ACC112 (cell line): ENCODE data around the gene PNMA3.
A peak's percentile ranks its signal among the peaks of the same experiment; 100 is the strongest.
"Not testable (repeated sequence)": the region's sequence is repeated elsewhere in the genome, so short reads cannot be mapped to it uniquely, and the experiment has no call there.

Experiments used
- H2AFZ ChIP-seq: fragments of 200-600 bp; sonication (generic); one replicate; pipeline ENCODE4 v1.6.0; 2017; ENCODE audit warnings: antibody characterized with exemption, low read length; ENCODE audit not compliant: unreplicated experiment
- H3K27ac ChIP-seq: fragments of 200-600 bp; sonication (generic); 2 replicates; pipeline ENCODE4 v1.5.1; 2014; ENCODE audit warnings: low read depth, mild to moderate bottlenecking, antibody characterized with exemption, low read length, moderate library complexity
- H3K27me3 ChIP-seq: fragments of 200-600 bp; sonication (generic); 2 replicates; pipeline ENCODE4 v1.6.1; 2014; ENCODE audit warnings: mild to moderate bottlenecking, antibody characterized with exemption, low read length, moderate library complexity, mixed read lengths; ENCODE audit not compliant: insufficient read depth
- H3K36me3 ChIP-seq: fragments of 200-600 bp; sonication (generic); 2 replicates; pipeline ENCODE4 v1.6.1; 2016; ENCODE audit warnings: mild to moderate bottlenecking, antibody characterized with exemption, low read length, moderate library complexity, mixed read lengths; ENCODE audit not compliant: insufficient read depth
- H3K4me1 ChIP-seq: fragments of 200-600 bp; sonication (generic); one replicate; pipeline ENCODE4 v1.6.1; 2016; ENCODE audit warnings: low read length, mixed read lengths; ENCODE audit not compliant: insufficient read depth, unreplicated experiment, control insufficient read depth
- H3K4me3 ChIP-seq: fragments of 200-600 bp; sonication (generic); 2 replicates; pipeline ENCODE4 v1.5.1; 2014; ENCODE audit warnings: mild to moderate bottlenecking, low read depth, low read length
- H3K79me2 ChIP-seq: fragments of 200-600 bp; sonication (generic); one replicate; pipeline ENCODE4 v1.6.0; 2016; ENCODE audit warnings: low read length; ENCODE audit not compliant: control insufficient read depth, unreplicated experiment, insufficient read depth

Gene PNMA3

DNA sequence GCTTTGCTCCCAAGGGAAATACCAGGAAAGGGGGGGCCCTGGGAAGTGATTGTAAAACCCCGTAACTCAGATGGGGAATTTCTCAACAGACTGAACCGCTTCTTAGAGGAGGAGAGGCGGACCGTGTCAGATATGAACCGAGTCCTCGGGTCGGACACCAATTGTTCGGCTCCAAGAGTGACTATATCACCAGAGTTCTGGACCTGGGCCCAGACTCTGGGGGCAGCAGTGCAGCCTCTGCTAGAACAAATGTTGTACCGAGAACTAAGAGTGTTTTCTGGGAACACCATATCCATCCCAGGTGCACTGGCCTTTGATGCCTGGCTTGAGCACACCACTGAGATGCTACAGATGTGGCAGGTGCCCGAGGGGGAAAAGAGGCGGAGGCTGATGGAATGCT, 1.0 kb downstream of the PNMA3 start:
- H2AFZ ChIP-seq: no peak overlapping the region
- peaks cover 29% of the 10 kb centered on the region; the same call in 1 of the 2 replicates for H3K27me3 ChIP-seq
- H3K36me3 ChIP-seq: no peaks in the 10 kb centered on the region
- peaks cover 11% of the 10 kb centered on the region for H3K4me1 ChIP-seq
- no peaks in the 10 kb centered on the region for H3K79me2 ChIP-seq
- H3K4me3 ChIP-seq: no peak overlapping the region
- H3K27ac ChIP-seq: no peak overlapping the region

DNA sequence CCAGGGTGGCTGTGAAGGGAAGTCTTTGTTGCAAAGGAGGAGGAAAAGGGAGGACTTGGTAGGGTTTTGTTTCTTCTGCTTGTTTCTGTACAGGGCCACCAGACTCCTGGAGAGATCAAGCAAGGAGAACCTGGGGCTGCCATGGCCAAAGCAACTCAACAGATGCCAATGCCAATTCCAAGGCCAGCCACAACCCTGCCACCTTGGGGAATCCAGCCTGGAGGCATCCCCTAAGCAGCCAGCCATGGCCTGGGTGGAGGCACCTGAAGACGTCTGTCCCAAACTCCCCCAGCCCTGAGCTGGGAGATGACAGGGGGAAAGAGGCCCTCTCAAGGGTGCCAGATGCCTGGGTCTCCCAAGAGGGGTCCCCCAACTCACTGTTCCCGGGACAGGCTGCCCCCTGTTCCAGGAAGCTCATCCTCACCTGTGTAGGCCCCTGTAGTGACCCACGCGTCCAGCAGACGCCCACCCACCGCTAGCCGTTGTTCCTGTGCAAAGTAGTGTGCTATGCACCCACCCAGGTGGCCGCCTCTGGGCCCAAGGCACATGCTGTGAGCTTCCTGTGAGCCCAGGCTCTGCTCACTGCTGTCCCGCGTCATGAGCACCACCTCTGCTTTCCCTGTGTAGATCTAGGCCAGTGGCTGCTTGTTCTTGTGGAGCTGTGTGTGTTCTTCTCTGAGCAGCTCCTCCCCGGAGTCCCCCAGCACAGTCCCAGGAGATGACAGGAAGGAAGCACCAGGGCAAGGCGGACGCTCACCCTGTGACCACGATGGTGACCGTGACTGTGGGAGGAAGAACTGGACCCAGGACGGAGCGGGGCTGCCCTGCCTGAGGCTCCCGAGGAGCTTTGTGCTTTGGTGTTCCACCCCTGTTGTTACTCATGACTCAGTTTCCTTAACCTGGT, 3.2 kb downstream of the PNMA3 start:
- Histone ChIP-seq H3K36me3 (no peaks in the 10 kb centered on the region), H3K4me1 (peaks cover 15% of the 10 kb centered on the region), H2AFZ (no peak overlapping the region), H3K27ac (no peak overlapping the region), H3K27me3 (peaks cover 21% of the 10 kb centered on the region; the same call in 1 of the 2 replicates), H3K79me2 (no peaks in the 10 kb centered on the region), H3K4me3 (no peak overlapping the region)

DNA sequence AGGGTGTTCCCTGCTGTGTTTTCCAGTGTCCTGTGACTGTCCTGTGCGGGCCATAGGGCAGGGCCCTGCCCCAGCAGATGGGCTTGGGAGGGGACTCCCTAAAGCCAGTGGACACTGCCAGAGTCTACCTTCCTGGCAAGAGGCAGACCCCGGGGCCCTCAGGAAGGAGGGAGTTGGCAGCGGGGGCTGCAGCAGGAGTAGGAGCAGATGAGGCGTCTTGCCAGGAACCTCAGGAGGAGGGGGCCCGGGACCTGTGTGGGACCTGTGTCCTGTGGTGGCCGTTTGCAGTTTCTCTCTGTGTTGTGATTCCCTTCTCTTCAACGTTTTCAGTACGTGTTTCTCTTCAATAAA, 3.8 kb downstream of the PNMA3 start:
- Histone ChIP-seq H3K27me3 (peaks cover 19% of the 10 kb centered on the region; the same call in 1 of the 2 replicates), H3K27ac (no peak overlapping the region), H3K79me2 (no peaks in the 10 kb centered on the region), H3K4me1 (peaks cover 15% of the 10 kb centered on the region), H2AFZ (no peak overlapping the region), H3K36me3 (no peaks in the 10 kb centered on the region), H3K4me3 (no peak overlapping the region)

DNA sequence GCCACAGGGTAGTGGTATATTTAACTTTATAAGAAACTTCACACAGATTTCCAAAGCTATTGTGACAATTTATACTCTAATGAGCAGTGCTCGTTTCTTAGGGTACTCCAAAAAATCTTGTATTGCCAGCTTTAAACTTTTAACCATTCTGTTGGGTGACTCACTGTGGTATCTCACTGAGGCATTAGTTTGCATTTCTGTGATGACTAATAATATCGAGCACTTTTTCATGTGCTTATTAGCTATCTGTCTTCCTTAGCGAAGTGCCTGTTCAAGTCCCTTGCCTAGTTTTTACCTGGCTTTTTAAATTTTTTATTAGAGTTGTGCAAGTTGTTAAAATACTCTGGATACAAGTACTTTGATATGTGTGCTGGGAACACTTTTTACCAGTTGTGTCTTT, 5.5 kb downstream of the PNMA3 start:
- peak overlapping the region; percentile 66 for H3K27ac ChIP-seq
- peaks cover 15% of the 10 kb centered on the region for H3K4me1 ChIP-seq
- no peak overlapping the region for H2AFZ ChIP-seq
- no peaks in the 10 kb centered on the region for H3K79me2 ChIP-seq
- H3K27me3 ChIP-seq: peaks cover 11% of the 10 kb centered on the region; the same call in 1 of the 2 replicates
- H3K4me3 ChIP-seq: no peak overlapping the region; the same call in 1 of the 2 replicates
- no peaks in the 10 kb centered on the region for H3K36me3 ChIP-seq

DNA sequence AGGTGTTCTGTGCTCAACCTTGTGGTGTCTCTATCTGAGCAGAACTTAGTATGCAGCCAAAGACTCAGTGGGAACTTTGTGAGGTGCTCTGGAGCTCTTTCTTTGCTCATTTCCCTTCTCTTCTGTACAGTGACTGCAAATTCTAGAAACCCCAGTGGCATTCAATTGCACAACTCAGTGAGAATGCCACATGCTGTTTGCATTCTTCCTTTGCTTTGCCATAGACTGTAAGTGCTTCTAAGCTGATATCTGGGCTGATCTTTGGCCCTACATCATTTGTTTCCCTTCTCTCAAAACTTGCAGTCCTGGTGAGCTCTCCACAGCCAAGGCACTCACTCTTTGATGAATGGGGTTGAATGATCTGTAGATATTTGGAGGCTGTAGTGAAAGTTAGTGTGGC, 7.0 kb downstream of the PNMA3 start:
- H3K36me3 ChIP-seq: no peaks in the 10 kb centered on the region
- H3K4me1 ChIP-seq: peaks cover 15% of the 10 kb centered on the region
- no peaks in the 10 kb centered on the region for H3K27me3 ChIP-seq
- H3K79me2 ChIP-seq: no peaks in the 10 kb centered on the region
- no peak overlapping the region for H2AFZ ChIP-seq
- no peak overlapping the region for H3K27ac ChIP-seq
- H3K4me3 ChIP-seq: no peak overlapping the region

DNA sequence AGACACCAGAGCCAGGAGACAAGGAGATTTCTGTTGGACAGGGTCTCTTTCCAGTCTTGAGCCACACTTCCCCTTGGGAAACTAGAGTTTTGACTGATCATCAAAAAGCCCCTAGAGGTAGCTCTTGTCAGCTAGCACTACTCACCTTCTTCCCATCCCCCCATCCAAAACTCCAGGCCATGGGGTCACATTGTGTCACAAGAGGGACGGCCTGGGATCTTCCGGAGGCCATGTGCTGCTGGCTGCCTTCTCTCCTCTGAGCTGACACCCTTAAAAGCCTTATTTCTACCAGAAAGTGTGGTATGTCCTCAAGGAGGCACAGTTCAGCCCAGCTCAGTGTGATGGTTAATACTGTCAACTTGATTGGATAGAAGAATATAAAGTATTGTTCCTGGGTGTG, 7.8 kb downstream of the PNMA3 start:
- no peak overlapping the region for H3K4me3 ChIP-seq
- H3K27me3 ChIP-seq: no peaks in the 10 kb centered on the region
- H3K79me2 ChIP-seq: no peaks in the 10 kb centered on the region
- peaks cover 15% of the 10 kb centered on the region for H3K4me1 ChIP-seq
- no peaks in the 10 kb centered on the region for H3K36me3 ChIP-seq
- H2AFZ ChIP-seq: no peak overlapping the region
- no peak overlapping the region for H3K27ac ChIP-seq

DNA sequence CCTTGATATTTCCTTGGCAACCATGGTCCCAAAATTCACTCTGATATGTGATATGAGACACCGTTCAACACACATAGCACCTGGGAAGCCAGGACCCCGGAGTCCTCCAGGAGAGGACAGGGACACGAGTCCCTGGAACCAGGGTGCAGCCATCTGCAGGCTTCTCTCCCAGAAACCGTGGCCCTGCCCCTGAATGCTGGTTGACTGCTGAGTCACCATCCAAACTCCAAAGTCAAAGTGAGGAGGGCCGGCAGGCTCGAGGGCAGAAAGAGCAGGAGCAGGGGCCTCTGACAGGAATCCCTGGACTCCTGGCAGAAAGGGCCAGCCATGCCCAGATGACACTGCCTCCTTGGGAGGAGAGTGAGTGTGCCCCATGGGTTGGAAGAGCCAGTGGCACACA, 9.1 kb downstream of the PNMA3 start:
- H3K79me2 ChIP-seq: no peaks in the 10 kb centered on the region
- H3K27me3 ChIP-seq: no peaks in the 10 kb centered on the region
- H2AFZ ChIP-seq: no peak overlapping the region
- H3K27ac ChIP-seq: no peak overlapping the region
- H3K4me1 ChIP-seq: peaks cover 15% of the 10 kb centered on the region
- H3K4me3 ChIP-seq: no peak overlapping the region
- no peaks in the 10 kb centered on the region for H3K36me3 ChIP-seq

DNA sequence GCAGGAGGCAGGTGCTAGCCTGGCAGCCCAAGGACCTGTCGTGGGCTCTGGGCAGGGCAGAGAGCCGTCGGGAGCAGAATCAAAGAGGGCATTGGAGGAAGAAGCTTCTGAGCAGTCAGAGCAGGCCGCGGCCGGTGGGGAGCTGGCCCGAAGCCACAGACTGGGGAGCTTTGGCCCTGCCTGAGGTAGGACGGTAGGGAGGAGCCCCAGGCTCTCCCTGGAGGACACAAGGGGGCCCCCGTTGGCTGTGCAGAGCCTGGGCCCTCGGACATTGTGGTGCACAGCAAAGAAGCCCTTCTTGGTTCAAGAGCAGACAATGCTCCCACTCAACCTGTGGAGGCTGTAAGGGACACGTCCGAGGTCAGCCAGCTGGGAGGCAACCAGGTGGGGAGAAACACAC, 10.1 kb downstream of the PNMA3 start:
- not testable (repeated sequence) for H3K79me2 ChIP-seq, H3K27ac ChIP-seq, H3K4me3 ChIP-seq, H2AFZ ChIP-seq, H3K27me3 ChIP-seq, H3K36me3 ChIP-seq
- peaks cover 11% of the 10 kb centered on the region for H3K4me1 ChIP-seq

DNA sequence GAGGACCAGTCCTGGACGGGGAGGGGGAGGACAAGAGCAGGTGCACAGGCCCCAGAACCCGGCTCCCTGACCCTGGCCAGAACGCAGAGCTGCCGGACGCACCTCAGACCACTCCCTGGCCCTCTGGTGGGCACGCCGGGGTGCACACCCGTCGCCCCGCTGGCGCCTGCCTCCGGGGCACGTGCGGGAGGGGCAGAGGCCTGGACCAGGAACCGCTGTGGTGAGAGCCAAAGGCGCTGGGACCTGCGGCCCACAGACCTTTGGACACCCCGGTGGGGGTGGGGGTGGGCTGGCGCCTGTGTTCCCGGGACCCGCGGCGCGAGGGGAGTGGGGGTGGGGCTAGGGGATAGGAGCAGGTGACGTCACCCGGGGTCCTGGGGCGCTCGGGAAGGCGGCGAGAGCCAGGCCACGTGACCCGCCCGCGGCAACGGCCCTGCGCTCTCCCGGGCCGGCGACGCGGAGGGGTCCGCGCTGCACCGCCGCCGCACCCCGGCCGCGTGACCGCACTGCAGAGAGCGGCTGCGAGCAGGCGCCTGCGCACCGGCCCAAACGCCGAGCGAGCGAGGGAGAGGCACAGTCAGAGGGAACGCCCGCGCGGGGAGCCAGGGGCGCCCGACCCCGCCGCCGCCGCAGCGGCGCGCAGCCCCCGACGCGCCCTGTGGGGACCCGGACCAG, 15.8 kb downstream of the PNMA3 start, which contains the start of gene PNMA6A:
TSS of gene PNMA6A (plus strand) at position 546 of the 675 bp plus-strand sequence. CDS start 609 bp downstream, outside the sequence.
- H2AFZ ChIP-seq, H3K79me2 ChIP-seq, H3K4me3 ChIP-seq, H3K4me1 ChIP-seq, H3K27ac ChIP-seq, H3K36me3 ChIP-seq, H3K27me3 ChIP-seq: not testable (repeated sequence)

DNA sequence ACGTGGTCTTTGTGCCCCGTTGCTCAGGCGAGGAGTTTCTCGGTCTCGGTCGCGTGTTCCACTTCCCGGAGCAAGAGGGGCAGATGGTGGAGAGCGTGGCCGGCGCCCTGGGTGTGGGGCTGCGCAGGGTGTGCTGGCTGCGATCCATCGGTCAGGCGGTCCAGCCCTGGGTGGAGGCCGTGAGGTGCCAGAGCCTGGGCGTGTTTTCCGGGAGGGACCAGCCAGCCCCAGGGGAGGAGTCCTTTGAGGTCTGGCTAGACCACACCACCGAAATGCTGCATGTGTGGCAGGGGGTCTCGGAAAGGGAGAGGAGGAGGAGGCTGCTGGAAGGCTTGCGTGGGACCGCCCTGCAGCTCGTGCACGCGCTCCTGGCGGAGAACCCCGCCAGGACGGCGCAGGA, 17.1 kb downstream of the PNMA3 start:
- not testable (repeated sequence) for H3K4me3 ChIP-seq, H3K36me3 ChIP-seq, H3K79me2 ChIP-seq, H2AFZ ChIP-seq, H3K4me1 ChIP-seq, H3K27me3 ChIP-seq, H3K27ac ChIP-seq
